NCI-H2081 treated with DMSO at 0.1 percent for 48 hours (cell line): ENCODE results near the gene PLIN4.
A peak's percentile ranks its signal among the peaks of the same experiment; 100 is the strongest.
"Not testable (repeated sequence)": the region's sequence is repeated elsewhere in the genome, so short reads cannot be mapped to it uniquely, and the experiment has no call there.

Experiments used
- DNase-seq: peaks from one replicate; lab custom pipeline; 2025; lab: John Stamatoyannopoulos, UW

PLIN4 gene

GRCh38 chr19:4543842-4544647 lies 25.8 kb upstream of the PLIN4 start:
- DNase-seq = no peak

- no peak for DNase-seq
Observed at GRCh38 chr19:4542896-4543841, 24.9 kb upstream of the PLIN4 start.

- DNase-seq = not testable (repeated sequence)
Observed at GRCh38 chr19:4541806-4542145, 23.5 kb upstream of the PLIN4 start.

GRCh38 chr19:4541114-4541805 lies 23.0 kb upstream of the PLIN4 start:
- DNase-seq = no peak

GRCh38 chr19:4539693-4540581 lies 21.7 kb upstream of the PLIN4 start, which contains the start of gene LRG1:
LRG1 (minus strand) TSS chr19:4540036; CDS start chr19:4540013, 23 bp downstream.
- no peak for DNase-seq

GRCh38 chr19:4539169-4539692 lies 20.9 kb upstream of the PLIN4 start:
- no peak for DNase-seq

GRCh38 chr19:4538601-4538954 lies 20.3 kb upstream of the PLIN4 start:
- no peak for DNase-seq

- no peak for DNase-seq
Observed at GRCh38 chr19:4537953-4538600, 19.8 kb upstream of the PLIN4 start.

GRCh38 chr19:4536798-4537197 lies 18.5 kb upstream of the PLIN4 start:
- no peak for DNase-seq

GRCh38 chr19:4534836-4535658 lies 16.8 kb upstream of the PLIN4 start, which contains the start of gene PLIN5:
PLIN5 (minus strand) TSS chr19:4535224; CDS start chr19:4534074, 1,150 bp downstream.
- DNase-seq = peak; percentile 29

- no peak for DNase-seq
Observed at GRCh38 chr19:4533835-4534424, 15.6 kb upstream of the PLIN4 start.

GRCh38 chr19:4533334-4533733 lies 15.0 kb upstream of the PLIN4 start:
- DNase-seq = no peak

GRCh38 chr19:4531562-4532165 lies 13.4 kb upstream of the PLIN4 start:
- no peak for DNase-seq

GRCh38 chr19:4529924-4530522 lies 11.7 kb upstream of the PLIN4 start:
- DNase-seq = no peak

GRCh38 chr19:4528843-4529242 lies 10.6 kb upstream of the PLIN4 start:
- DNase-seq = no peak

GRCh38 chr19:4527377-4527776 lies 9.1 kb upstream of the PLIN4 start:
- not testable (repeated sequence) for DNase-seq

- DNase-seq = no peak
Observed at GRCh38 chr19:4525563-4526002, 7.3 kb upstream of the PLIN4 start.
